ENCODE data around the gene CYS1.

The CYS1 gene

DNA sequence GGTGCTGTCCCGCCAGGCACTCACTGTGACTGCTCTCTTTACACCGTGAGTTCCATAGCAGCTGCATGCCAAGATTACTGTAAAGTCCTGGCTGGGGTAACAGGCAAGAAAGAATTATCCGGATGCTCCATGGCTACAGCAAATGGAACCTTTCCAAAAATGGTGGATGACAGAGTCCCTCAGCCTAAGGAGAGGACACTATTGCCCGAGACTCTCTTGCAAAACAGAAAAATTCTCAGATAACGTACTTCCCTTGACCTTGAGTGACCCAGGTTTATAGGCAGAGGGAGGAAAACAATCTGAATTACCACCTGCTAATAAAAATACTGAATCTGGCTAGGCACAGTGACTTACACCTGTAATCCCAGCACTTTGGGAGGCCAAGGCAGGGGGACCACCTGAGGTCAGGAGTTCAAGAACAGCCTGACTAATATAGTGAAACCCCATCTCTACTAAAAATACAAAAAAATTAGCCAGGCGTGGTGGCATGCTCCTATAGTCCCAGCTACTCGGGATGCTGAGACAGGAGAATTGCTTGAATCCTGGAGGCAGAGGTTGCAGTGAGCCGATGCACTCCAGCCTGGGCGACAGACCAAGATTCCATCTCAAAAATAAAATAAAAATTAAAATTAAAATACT, 4.5 kb downstream of the CYS1 start:
- Histone ChIP-seq H3K27ac (no peak overlapping the region), H3K36me3 (no peaks in the 10 kb centered on the region), H3K27me3 (no peaks in the 10 kb centered on the region), H3K4me1 (peaks cover 0 to 24% (median 18%) of the 10 kb centered on the region in 4 donors), H3K9me3 (no peaks in the 10 kb centered on the region), H3K4me3 (no peak overlapping the region)
- DNase-seq, result no peak
- TF ChIP-seq, protein P1, sequence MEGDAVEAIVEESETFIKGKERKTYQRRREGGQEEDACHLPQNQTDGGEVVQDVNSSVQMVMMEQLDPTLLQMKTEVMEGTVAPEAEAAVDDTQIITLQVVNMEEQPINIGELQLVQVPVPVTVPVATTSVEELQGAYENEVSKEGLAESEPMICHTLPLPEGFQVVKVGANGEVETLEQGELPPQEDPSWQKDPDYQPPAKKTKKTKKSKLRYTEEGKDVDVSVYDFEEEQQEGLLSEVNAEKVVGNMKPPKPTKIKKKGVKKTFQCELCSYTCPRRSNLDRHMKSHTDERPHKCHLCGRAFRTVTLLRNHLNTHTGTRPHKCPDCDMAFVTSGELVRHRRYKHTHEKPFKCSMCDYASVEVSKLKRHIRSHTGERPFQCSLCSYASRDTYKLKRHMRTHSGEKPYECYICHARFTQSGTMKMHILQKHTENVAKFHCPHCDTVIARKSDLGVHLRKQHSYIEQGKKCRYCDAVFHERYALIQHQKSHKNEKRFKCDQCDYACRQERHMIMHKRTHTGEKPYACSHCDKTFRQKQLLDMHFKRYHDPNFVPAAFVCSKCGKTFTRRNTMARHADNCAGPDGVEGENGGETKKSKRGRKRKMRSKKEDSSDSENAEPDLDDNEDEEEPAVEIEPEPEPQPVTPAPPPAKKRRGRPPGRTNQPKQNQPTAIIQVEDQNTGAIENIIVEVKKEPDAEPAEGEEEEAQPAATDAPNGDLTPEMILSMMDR (IDR thresholded peaks at IDR 0.05), result no peak
- intact Hi-C loops (cut with DNase I; ENCODE audit: low total_unique reads), result no loop called here

DNA sequence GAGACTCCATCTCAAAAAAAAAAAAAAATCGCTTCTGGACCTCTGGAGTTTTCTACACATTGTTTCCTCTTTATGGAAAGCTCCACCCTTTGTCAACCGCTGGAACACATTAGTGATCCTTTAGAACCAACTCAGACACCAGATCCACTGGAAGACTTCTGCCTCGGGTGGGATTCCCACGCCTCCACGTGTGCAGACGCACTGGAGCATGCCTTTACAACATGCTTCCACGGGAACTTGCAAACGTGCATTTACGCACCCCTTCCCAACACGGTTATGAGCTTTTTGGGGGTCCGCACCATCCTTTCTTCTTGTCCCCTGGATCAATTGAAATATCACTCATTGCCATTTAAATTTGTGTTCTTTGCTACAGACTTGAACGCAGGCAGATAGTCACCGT, 5.1 kb downstream of the CYS1 start:
- DNase-seq, result no peak
- Histone ChIP-seq H3K4me3 (no peak overlapping the region), H3K27ac (no peak overlapping the region), H3K27me3 (no peaks in the 10 kb centered on the region), H3K36me3 (no peaks in the 10 kb centered on the region), H3K4me1 (peaks cover 0 to 20% (median 14%) of the 10 kb centered on the region in 4 donors), H3K9me3 (no peaks in the 10 kb centered on the region)
- TF ChIP-seq, protein P1 (IDR thresholded peaks at IDR 0.05), result no peak
- intact Hi-C loops (cut with DNase I; ENCODE audit: low total_unique reads), result no loop called here

DNA sequence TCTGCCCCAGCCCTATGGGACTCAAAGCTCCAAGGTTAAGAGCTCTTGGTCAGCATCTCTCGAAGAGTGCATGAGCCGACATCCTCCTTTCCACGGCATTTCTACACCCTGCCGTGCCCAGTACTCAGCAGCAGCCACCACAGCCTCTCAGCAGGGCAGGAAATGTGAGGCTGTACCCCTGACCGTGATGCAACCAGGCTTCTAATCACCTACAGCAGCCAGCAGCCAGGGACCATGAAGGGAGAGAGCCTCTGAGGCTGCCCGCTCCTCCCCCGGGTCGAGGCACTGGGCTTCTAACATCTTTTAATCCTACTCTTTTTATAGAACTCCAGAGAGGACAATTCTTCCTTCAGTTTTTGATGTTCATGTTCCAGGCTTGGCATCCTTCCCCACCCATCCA, 6.5 kb downstream of the CYS1 start:
- no peaks in the 10 kb centered on the region for H3K36me3 ChIP-seq
- TF ChIP-seq, protein P1 (IDR thresholded peaks at IDR 0.05), result no peak
- intact Hi-C loops (cut with DNase I; ENCODE audit: low total_unique reads), result loop anchor here (2.0 kb wide), 1 partner anchor 361 kb away; no protein-coding TSS in a partner anchor
- H3K27ac ChIP-seq, result no peak overlapping the region
- H3K4me3 ChIP-seq, result no peak overlapping the region
- H3K9me3 ChIP-seq, result no peaks in the 10 kb centered on the region
- H3K27me3 ChIP-seq, result no peaks in the 10 kb centered on the region
- H3K4me1 ChIP-seq, result peaks cover 0 to 10% (median 9%) of the 10 kb centered on the region in 4 donors
- no peak for DNase-seq

DNA sequence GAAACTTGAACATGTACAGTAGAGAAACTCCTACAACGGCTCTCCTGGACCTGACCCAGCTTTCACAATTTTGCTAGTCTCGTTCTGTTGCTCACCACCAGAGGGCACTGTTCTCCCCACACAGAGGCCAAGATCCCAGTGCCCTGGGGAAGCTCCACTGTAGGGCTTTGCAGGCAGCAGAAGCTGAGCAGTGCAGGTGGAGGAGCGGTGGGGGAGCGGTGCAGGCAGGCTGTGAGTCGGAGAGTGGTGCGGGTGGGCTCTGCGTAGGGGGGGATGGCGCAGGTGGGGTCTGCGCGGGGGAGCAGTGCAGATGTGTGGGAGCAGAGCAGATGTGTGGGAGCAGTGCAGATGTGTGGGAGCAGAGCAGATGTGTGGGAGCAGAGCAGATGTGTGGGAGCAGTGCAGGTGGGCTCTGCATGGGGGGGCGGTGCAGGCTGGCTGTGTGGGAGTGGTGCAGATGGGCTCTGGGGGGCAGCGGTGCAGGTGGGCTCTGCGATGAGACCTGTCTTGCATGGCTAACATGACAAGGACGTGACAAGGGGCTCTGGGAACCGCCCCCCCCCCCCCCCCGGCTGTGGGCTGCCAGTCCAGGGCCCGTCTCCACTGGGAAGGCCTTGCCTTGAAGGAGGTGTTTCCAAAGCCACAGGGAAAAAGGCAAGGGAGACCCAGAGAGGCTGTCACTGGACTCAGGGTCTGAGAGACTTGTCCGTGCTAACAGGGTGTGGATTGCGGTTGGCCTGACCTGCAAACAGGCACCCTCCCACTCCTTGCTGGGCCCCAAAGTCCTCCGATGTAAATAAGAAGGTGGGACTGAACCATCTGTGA, 7.3 kb downstream of the CYS1 start:
- peak; percentile 84 to 86 for DNase-seq
- H3K4me1 ChIP-seq, result peaks cover 0 to 4% (median 4%) of the 10 kb centered on the region in 4 donors
- TF ChIP-seq, protein P1 (IDR thresholded peaks at IDR 0.05), result peak; percentile 86 to 90
- no peaks in the 10 kb centered on the region for H3K27me3 ChIP-seq
- no peak overlapping the region for H3K4me3 ChIP-seq
- no peaks in the 10 kb centered on the region for H3K9me3 ChIP-seq
- H3K36me3 ChIP-seq, result no peaks in the 10 kb centered on the region
- intact Hi-C loops (cut with DNase I; ENCODE audit: low total_unique reads), result loop anchor here (1.0 to 2.0 kb wide), 2 partner anchors 24 to 362 kb away; no protein-coding TSS in a partner anchor
- H3K27ac ChIP-seq, result no peak overlapping the region

DNA sequence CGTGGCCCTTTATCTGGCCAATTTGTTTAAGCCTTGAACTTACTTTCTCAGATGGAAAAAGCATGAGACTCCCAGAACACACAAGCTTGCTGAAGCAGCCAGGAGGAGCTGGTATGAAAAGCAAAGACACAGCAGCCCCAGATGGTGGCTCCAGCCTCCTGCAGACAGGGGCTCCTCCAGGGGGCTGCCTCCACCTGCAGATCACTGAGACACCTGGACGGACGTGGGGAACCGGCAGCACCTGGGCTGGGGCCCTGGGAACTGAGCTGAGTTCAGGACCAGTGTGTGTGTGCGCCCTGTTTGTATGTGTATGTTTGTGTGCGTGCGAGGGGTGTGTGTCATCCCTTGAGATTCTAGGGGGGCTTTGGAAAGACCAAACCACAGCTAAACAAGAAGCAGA, 8.6 kb downstream of the CYS1 start:
- no peaks in the 10 kb centered on the region for H3K36me3 ChIP-seq
- TF ChIP-seq, protein P1 (IDR thresholded peaks at IDR 0.05), result no peak
- no peak overlapping the region for H3K27ac ChIP-seq
- H3K9me3 ChIP-seq, result no peaks in the 10 kb centered on the region
- intact Hi-C loops (cut with DNase I; ENCODE audit: low total_unique reads), result no loop called here
- H3K4me1 ChIP-seq, result peaks cover 0 to 4% (median 4%) of the 10 kb centered on the region in 4 donors
- H3K27me3 ChIP-seq, result no peaks in the 10 kb centered on the region
- no peak for DNase-seq
- no peak overlapping the region for H3K4me3 ChIP-seq

Measured in tibial artery (tissue), 4 donors.